ENCODE data around the gene TTLL6.
A peak's percentile ranks its signal among the peaks of the same experiment; 100 is the strongest.
"Not testable (repeated sequence)": the region's sequence is repeated elsewhere in the genome, so short reads cannot be mapped to it uniquely, and the experiment has no call there.

The TTLL6 gene

DNA sequence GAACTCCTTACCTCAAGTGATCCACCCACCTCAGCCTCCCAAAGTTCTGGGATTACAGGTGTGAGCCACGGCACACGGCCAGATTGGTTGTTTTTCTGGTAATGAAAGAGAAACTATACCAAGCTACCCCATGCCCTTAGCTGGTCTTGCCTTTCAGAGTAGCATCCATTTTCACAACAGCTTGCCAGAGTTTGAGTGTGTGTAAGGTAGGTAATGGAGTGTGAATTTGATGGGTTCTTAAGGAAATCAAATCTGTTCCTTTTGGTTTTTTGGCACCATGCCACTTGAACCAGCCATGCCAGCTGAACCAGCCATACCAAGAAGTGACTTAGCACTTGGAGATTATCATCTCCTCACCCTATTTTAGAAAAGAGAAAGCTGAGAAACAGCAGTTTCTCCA lies 18.9 kb upstream of the TTLL6 start:
- Mint-ChIP-seq H3K36me3 (ENCODE audit: low read depth) (no peaks in the 10 kb centered on the region), H3K9me3 (no peaks in the 10 kb centered on the region), H3K4me1 (peaks cover 6% of the 10 kb centered on the region), H3K4me3 (no peak overlapping the region), H3K27me3 (ENCODE audit: low read depth) (no peaks in the 10 kb centered on the region), H3K27ac (no peak overlapping the region)
- no peak for TF ChIP-seq CTCF (IDR thresholded peaks at IDR 0.05; ENCODE audit: unreplicated experiment in 3 of 3)

DNA sequence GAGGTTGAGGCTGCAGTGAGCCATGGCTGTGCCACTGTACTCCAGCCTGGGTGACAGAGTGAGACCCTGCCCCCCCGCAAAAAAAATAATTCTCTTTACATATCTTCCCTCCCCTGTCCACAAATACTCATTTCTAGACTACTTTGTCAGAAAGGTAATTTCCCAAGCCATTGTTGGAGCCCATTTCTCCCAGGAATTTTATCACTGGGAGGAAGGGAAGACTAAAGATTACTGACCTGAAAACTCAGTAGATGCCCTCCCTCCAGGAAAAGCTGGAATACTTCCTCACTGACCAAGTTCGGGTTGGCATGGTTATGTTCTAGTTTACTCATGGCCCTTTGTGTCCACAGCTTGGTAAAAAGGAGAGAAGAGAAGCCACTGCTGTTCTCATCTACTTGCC lies 17.9 kb upstream of the TTLL6 start:
- TF ChIP-seq CTCF (IDR thresholded peaks at IDR 0.05; ENCODE audit: unreplicated experiment in 3 of 3) = no peak
- no peaks in the 10 kb centered on the region for H3K36me3 Mint-ChIP-seq (ENCODE audit: low read depth)
- no peaks in the 10 kb centered on the region for H3K9me3 Mint-ChIP-seq
- H3K27me3 Mint-ChIP-seq (ENCODE audit: low read depth) = no peaks in the 10 kb centered on the region
- H3K4me1 Mint-ChIP-seq = no peaks in the 10 kb centered on the region
- H3K27ac Mint-ChIP-seq = no peak overlapping the region
- H3K4me3 Mint-ChIP-seq = no peak overlapping the region

- Mint-ChIP-seq H3K4me3 (peak overlapping the region; percentile 98 to 99 (median 99)), H3K4me1 (no peaks in the 10 kb centered on the region), H3K9me3 (no peaks in the 10 kb centered on the region), H3K36me3 (ENCODE audit: low read depth) (no peaks in the 10 kb centered on the region), H3K27ac (peak overlapping the region; percentile 45 to 64 (median 59)), H3K27me3 (ENCODE audit: low read depth) (no peaks in the 10 kb centered on the region)
- TF ChIP-seq CTCF (IDR thresholded peaks at IDR 0.05; ENCODE audit: unreplicated experiment in 3 of 3) = no peak
These were observed 14.5 kb upstream of the TTLL6 start for GRCh38 chr17:48831549-48831883.

DNA sequence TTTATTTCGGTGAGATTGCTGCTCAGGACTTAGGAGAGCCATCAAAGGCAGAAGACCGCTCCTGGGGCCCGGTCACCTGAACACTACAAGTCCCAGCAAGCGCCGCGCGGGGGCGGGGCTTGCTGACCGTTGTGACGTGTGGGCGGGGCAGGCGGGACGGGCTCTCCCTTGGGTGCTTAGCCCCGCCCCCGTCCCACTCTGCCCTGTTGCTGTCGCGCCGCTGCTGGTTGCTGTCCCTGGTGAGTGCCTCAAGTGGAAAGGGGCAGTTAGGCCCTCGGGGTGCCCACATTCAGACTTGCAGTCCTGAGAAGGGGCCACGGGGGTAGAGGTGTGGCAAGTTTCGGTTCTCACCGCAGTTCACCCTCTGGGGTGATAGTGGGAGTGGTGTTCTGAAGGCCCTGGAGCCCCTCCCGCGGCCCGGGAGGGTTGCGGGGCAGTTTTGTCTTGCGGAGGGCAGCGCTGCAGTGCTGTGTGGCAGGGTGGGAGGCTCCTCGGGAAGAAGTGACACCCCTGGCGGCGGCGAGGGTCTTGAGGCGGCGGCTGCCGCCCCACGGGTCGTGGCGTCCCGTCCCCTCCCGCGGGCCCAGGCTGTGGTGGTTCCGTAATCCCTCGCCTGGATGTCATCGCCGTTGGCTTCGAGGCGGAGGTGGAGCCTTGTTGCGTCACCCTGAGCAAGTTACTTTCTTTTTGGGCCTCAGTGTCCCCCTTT lies 14.0 kb upstream of the TTLL6 start, which contains the start of gene CALCOCO2:
Gene CALCOCO2 (plus strand): TSS at position 196 of the 709 bp plus-strand sequence. CDS start 10,673 bp downstream, outside the sequence.
- Mint-ChIP-seq H3K36me3 (ENCODE audit: low read depth) (no peaks in the 10 kb centered on the region), H3K9me3 (no peaks in the 10 kb centered on the region), H3K27me3 (ENCODE audit: low read depth) (no peaks in the 10 kb centered on the region), H3K27ac (peak within 1 kb of the TSS; percentile 45 to 82 (median 68)), H3K4me3 (peak within 1 kb of the TSS; percentile 98 to 99 (median 99)), H3K4me1 (no peaks in the 10 kb centered on the region)
- TF ChIP-seq CTCF (IDR thresholded peaks at IDR 0.05; ENCODE audit: unreplicated experiment in 3 of 3) = no peak

GRCh38 chr17:48825446-48826381 lies 8.7 kb upstream of the TTLL6 start:
- TF ChIP-seq CTCF (IDR thresholded peaks at IDR 0.05; ENCODE audit: unreplicated experiment in 3 of 3) = no peak
- H3K9me3 Mint-ChIP-seq = no peaks in the 10 kb centered on the region
- no peaks in the 10 kb centered on the region for H3K4me1 Mint-ChIP-seq
- no peak overlapping the region for H3K4me3 Mint-ChIP-seq
- H3K36me3 Mint-ChIP-seq (ENCODE audit: low read depth) = no peaks in the 10 kb centered on the region
- H3K27ac Mint-ChIP-seq = no peak overlapping the region
- H3K27me3 Mint-ChIP-seq (ENCODE audit: low read depth) = peaks cover 7% of the 10 kb centered on the region

- not testable (repeated sequence) for H3K36me3 Mint-ChIP-seq (ENCODE audit: low read depth); H3K4me3 Mint-ChIP-seq; H3K9me3 Mint-ChIP-seq; H3K27ac Mint-ChIP-seq
- Mint-ChIP-seq H3K4me1 (peaks cover 15% of the 10 kb centered on the region), H3K27me3 (ENCODE audit: low read depth) (peaks cover 48% of the 10 kb centered on the region)
These were observed 3.9 kb upstream of the TTLL6 start for GRCh38 chr17:48820936-48821335.

Measured in nephron (organoid).